UCSD-AML1 (cell line): ENCODE results near the gene SMIM10L2A.
"Not testable (repeated sequence)": the region's sequence is repeated elsewhere in the genome, so short reads cannot be mapped to it uniquely, and the experiment has no call there.

ENCODE experiments used
- DNase-seq: peaks from one replicate; lab custom pipeline; 2025; ENCODE audit not compliant: unreplicated experiment; lab: John Stamatoyannopoulos, UW

Gene SMIM10L2A

DNA sequence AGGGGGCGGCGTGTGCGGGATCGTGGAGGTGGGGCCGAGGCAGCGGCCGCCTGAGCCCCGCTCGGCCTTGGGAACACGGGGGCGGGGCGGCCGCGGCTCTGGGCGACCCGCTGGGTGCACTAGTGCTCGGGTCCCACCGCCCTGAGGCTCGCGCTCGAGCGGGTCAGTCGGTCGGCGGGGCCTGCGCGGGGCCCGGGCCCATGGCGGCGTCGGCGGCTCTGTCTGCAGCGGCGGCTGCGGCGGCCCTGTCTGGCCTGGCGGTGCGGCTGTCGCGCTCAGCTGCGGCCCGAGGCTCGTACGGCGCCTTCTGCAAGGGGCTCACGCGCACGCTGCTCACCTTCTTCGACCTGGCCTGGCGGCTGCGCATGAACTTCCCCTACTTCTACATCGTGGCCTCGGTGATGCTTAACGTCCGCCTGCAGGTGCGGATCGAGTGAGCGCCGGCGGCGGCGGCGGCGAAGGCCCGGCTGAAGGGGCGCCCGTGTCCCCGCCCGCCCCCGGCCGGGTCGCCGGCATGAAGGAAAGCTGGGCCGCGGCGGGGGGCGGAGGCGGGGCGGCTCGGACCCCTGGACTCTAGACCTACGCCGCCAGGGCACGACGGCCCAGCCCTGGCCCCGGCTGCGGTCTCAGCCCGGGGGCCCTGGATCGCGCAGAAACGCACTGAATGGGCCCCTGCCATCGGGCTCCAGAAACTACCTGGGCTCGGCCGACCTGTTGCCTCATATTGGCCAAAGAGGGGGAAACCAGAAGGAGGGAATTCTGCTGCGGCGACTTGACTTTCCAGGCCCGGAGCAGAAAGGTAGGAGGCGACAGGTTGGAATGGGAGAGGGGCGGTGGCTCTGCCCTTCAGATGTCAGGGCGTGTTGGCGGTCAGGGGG, at the start of gene SMIM10L2A:
TSS of gene SMIM10L2A (plus strand) at position 13 of the 878 bp plus-strand sequence. CDS start at position 201, 188 bp downstream.
- no peak for DNase-seq

DNA sequence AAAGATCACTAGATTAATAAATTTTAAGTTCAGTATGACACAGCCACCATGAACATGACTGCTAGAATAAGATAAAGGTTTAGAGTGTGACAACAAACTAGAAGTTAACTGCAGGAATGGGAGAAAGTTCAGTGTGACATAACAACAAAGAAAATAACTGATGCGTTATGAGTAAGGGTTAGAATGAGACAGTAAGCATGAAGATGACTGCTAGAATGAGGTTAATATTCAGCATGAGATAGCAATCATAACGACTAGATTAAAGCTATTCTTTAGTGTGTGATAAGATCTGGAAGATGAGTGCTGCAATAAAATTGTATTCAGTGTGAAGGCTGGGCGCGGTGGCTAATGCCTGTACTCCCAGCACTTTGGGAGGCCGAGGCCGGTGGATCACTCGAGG, 48.4 kb upstream of the SMIM10L2A start:
- no peak for DNase-seq

DNA sequence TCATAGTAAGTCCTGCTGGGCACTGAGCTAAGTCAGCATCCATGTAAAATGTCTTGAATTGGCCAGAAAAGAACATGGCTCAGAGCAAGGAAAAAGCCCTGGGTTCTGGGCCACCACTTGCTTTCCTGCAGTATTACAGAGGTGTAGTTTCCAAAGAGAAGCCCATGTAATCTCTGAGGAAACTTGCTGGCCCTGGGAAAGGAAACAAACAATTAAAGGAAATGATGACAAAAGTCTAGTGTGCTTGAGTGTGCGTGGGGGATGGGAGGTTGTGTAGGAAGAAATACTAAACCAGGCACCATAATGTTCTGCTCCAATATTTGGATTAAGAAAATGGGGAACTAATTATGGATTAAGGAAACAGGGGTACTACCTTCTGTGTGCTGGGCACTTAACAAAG, 39.5 kb upstream of the SMIM10L2A start:
- DNase-seq, result no peak

DNA sequence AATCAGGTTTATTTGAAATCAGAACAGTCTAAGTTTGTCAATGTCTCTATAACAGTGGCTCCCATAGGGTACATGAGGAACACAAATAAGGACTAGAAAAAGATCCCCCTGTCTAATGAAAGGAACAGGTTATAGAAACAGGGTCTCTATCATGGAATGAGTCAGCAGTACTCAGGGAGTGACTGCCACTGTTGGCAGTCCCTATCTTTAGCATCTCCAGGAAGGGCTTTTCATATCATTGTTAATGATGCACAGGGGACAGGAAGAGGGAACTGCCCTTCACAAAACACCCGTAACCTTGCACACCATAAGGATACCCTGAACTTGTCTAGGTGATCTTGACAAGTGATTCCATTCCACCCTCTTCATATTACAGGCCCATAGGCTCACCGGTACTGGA, 38.5 kb upstream of the SMIM10L2A start:
- no peak for DNase-seq

DNA sequence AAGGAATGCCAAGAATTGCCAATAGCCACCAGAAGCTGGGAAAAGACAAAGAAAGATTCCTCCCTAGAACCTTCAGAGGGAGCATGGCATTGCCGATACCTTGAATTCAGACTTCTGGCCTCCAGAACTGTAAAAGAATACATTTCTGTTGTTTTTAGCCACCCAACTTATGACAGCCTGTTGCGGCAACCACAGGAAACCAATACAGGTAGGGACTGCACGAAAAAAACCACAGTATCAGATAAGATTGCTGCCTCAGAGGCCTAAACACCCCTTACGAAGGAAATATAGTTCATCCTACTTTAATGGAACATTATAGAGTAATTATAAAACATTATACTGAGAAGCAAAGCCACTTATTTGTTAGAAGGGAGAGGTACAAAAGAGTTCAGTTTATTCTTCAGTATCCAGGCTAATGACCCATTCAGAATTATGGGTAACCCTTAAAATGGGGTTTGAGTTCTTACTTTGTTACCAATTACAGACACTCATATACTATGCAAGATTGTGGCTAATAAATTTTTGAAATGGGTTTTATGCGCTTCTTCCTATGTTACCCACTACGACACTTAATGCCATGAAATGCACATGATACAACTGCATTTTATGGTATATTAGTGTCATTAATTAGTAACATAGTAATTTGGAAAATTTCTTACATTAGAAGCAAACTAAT, 37.4 kb upstream of the SMIM10L2A start:
- no peak for DNase-seq

DNA sequence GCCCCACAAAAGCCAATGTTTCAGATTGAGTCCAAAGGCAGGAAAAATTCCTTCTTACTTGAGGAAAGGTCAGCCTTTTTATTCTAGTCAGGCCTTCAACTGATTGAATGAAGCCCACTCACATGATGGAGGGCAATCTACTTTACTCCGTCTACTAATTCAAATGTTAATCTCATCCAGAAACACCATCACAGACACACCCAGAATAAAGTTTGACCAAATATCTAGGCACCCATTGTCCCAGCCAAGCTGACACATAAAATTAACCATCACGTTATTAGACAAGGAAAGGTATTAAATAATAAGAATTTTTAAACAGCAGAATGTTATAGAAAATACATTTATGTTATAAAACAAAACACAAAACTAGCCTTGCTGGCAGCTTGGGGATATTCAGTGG, 32.9 kb upstream of the SMIM10L2A start:
- DNase-seq, result no peak

DNA sequence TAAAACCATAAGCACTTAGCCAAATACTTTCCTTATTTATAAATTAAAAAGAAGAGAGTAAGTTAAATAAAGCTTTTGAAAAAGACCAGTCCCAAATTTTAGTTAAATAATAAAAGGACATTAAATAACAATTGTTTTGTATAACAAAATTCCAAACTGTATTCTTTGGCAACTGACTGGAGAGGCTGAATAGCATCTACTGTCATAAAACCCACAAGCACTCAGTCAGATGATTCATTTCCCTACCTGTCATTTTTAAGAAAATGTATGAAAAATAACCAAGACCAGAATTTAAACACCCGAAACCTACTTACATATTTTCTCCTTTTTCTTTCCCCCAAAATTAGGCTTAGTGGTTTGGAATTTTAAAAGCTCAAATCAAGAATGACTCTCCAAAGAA, 32.5 kb upstream of the SMIM10L2A start:
- no peak for DNase-seq

DNA sequence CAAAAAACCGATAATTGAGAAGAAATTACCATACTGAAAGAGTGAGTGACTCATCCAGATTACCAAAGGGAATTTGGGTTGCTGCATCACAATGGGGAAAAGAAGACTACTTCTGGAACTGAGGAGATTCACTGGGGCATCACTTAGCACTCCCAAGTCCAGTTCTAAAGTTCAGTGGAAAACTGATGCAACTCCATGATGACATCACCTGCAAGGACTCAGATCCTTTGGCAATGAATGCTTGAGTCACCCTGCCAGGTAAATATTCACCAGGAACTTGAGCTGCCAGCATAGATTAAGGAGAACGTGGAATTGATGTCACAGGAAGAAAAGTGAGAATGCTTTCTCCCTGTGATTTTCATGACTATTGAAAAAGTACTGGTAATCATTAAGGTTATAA, 32.0 kb upstream of the SMIM10L2A start:
- no peak for DNase-seq

DNA sequence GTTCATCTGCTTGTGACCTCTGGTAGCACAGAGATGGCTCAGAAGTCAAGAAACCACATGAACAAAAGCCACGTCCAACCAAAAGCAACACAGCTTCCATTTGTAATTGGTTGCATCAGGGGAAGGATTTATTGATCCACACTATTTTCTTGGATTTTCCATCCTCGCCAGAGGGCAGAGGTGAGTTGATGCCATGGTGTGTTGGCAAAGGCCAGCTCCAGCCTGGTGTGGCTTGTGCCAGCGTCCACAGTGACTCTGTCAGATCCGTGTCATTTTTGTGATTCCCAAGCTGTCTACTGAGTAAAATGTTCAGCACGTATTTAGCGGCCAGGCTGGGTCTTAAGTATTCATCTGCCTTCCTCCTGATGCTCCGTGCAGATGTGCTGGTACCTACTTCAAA, 30.0 kb upstream of the SMIM10L2A start:
- DNase-seq, result no peak

DNA sequence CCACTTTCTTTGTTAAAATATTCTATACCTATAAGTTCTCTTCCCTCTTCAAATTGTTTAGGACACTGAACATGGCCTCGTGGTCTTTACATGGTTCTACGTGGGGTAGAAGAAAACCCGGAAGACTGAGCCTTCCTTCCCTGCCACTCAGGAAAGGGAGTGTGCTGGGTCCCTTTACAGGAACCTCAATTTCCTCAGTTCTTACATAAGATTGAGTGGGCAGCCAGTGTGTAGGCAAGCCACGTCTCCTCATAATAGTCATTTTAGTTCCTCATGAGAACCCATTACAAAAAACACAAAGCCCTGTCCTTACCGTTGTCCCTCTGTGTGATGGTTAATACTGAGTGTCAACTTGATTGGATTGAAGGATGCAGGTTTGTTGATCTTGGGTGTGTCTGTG, 28.7 kb upstream of the SMIM10L2A start:
- DNase-seq, result peak; percentile 18

DNA sequence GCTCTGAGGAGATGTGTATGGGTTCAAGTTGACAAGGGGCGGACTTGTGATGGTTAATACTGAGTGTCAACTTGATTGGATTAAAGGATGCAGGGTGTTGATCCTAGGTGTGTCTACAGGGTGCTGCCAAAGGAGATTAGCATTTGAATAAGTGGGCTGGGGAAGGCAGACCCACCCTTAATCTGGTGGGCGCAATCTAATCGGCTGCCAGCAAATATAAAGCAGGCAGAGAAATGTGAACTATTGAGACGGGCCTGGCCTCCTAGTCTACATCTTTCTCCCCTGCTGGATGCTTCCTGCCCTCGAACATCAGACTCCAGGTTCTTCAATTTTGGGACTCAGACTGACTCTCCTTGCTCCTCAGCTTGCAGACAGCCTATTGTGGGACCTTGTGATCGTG, 26.7 kb upstream of the SMIM10L2A start:
- no peak for DNase-seq

DNA sequence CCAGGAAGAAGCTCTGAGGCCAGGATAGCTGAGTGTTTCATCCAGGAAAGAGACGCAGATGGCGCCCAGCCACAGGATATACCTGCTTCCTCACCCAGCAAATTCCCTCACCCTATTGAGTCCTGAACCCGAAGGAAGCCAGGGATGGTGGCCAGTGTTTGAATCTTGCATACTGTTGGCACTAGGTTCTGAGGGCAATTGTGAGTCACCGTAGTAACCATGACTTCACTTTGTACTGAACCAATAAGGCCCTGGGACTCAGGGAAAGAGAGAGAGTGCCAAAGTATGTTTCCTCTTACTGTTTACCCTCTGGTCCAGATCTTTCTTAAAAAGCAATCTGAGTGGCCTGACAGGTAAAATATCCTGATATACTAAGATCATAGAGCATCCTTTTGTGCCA, 25.6 kb upstream of the SMIM10L2A start:
- DNase-seq, result peak; percentile 19

DNA sequence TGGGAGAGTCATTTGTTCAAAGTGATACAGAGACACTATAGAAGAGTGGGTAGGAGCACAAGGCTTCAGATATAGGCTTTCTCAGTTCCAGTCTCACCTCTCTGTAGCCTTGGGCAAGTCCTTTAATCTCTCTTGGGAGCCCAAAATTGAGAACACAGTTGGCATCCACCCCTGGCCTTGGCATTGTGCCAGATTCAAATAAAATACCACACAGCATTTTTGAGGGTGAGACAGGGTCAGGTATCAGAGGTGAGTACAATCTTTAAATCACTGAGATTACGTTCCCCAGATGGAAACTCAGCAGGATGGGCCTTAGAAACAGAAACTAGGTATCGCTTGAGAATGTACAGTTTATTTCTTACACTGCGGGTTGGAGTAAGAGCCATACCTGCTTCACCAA, 25.2 kb upstream of the SMIM10L2A start:
- no peak for DNase-seq

DNA sequence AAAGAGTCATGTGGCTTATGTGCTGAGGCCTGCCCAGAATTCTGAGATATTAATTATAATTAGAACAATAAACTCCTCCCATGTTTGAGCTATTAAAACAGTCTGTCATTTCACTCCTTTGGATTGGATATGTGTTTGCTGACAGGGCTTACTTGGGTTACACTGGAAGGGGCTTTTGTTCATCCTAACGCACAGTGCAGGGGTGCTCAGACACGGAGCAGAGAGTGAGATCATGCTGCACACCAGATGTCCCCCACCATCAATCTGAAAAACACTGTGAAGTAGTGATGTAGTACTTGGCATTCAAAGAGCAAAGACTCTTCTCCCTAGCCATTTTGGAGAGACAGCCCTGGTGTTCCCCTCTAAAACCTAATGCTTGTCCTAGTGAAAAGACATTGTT, 24.1 kb upstream of the SMIM10L2A start:
- DNase-seq, result no peak

DNA sequence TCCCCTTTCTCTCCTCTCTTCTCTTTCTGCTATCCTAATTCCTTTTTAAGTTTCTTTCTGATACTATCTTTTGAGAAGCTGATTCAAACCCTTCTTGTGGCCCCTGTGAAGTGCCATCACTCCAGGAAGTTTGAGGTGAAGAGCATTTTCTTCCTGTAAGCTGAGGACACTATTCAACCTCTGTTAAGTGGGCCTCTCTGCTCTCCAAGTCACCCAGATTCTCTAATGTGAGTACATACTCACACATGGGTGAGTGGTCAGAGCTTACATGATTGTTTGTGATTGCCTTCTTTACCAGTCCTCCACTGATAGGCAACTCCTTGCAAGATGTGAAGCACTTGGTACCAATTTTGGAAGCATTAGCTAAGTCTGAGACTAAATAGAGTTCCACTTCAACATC, 18.4 kb upstream of the SMIM10L2A start:
- DNase-seq, result no peak

DNA sequence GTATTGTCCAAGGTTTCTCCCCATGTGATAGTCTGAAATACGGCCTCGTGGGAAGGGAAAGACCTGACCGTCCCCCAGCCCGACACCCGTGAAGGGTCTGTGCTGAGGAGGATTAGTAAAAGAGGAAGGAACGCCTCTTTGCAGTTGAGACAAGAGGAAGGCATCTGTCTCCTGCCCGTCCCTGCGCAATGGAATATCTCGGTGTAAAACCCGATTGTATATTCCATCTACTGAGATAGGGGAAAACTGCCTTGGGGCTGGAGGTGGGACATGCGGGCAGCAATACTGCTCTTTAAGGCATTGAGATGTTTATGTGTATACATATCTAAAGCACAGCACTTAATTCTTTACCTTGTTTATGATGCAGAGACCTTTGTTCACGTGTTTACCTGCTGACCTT, 15.3 kb upstream of the SMIM10L2A start:
- DNase-seq, result not testable (repeated sequence)

DNA sequence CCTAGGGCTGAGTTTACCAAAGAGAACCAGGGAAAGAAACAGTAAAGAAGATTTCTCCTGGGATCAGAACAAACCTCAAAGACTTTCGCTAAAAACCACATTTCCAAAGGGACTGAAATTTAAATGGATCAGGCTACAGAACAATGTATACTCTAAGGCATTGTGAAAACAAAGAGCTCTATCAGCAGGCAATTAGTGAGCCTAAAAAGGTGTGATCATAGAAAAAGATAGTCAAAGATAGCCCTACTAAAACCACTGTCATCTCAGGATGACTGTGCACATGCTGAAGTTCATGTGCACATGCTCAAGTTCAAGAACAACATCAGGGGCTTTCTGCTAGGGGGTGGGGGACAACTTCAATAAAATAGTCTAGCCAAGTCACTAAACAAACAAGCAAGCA, 12.9 kb upstream of the SMIM10L2A start:
- DNase-seq, result no peak

DNA sequence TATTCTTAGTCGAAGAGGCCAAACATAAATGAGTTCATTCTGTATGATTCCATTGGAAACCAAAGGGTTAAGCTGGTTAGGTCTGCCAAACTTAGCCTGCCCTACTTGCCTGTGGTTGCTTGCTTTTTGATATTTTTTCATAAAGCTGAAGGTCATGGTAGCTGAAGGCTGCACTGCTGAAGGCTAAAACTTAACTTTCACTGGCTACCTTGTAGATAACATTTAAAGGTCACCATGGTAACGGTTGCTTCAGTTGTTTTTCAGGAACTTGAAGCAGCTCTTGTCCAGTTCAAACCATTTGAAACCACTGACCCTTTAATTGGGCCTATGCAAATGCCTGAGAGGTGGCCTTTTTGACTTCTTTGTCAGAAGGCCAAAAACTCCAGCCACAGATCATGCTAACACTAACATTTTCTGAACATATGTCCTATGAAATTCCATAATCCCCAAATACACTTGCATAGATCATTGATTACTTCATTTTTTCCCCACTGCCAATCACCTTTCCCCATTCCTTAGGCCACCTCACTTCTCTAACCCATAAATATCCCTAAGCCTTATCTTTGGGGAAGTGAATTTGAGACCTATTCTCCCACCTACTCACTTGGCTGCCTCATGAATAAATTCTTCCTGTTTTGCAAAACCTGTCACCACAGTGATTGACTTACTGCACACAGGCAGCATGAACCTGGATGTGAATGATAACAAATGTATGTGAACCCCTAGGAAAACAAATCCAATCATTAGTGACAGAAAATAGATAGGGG, 10.7 kb upstream of the SMIM10L2A start:
- no peak for DNase-seq

DNA sequence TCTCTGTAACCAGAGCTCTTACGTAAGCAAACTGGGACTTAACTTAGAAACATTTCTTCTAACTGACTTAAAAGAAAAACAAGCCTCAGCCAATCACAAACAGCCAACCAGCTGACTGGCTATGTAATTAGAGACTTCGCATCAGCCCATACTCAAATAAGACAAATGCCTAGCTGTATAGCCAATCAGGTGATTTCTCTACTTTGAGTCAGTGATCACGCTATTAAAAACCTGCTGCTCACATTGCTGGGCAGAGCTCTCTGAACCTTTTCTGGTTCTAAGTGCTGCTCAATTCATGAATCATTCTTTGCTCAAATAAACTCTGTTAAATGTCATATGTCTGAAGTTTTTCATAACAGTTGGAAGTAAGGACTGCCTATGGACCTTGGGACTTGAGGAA, 9.9 kb upstream of the SMIM10L2A start:
- no peak for DNase-seq

DNA sequence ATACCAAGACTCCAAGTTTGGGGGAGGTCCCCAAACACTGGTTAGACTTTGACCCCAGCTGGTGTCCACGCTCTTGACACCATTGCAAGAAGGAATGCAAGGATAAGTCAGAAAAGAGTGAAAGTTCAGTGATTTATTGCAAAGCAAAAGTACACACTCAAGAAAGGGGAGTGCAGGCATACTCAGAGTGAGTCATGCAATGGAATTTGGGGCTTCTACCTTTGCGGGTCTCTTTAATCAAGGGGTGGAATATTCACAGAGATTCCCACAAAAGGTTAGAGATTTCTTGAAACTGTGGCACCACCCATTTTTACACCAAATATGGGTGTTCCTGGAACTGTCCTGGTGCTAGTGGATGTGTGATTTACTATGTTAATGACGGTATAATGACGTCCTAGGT, 5.2 kb upstream of the SMIM10L2A start:
- DNase-seq, result no peak

DNA sequence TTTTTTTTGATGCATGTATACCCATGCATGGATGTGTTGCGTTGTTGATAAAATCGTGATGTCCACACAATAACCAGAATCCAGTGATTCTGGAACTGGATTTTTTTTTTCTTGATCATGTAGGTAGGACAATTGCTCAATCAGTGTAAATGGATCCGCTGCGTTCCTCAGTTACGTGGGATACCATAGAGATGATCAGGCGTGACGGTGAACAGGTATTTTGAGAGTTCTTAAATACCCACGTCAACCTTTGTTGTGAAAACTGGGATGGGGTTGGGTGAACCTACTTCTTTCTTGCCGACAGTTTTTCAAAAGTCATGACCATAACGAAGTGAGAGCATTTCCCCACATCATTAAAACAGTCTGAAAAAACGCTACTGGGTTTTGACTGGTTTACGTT, 913 bp upstream of the SMIM10L2A start:
- DNase-seq, result no peak

DNA sequence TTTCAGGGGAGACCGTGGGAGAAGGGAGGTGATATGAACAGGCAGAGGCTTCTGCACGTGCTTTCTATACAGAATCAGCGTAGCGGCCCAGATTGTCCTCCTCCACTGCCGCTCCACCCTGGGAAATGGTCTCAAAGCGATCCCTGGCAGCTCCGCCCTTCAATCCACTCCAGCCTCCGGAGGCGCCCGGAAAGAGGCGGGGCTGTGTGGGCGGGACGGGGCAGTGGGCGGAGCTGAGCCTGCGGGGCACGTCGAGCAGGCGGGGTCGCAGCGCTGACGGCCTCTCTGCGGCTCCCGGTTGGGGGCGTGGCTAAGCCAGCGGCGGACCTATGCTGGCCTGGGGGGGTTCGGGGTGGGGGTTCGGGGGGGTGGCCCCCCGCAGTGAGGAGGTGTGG, 210 bp upstream of the SMIM10L2A start:
- peak; percentile 88 for DNase-seq
